BE2C (cell line): ENCODE results near the gene ULK4.

Source experiments
- DNase-seq: peaks from one replicate; pipeline ENCODE4 v3.0.0-alpha.2; 2020
- H3K27me3 ChIP-seq: fragments of 250-450 bp; sonication (Bioruptor Pico); 2 replicates; pipeline ENCODE4 v1.5.1; 2020; ENCODE audit warnings: mild to moderate bottlenecking
- H3K36me3 ChIP-seq: fragments of 250-450 bp; sonication (Bioruptor Pico); 2 replicates; pipeline ENCODE4 v1.5.1; 2020; ENCODE audit warnings: mild to moderate bottlenecking
- H3K4me1 ChIP-seq: fragments of 250-450 bp; sonication (Bioruptor Pico); 2 replicates; pipeline ENCODE4 v1.5.1; 2020
- H3K4me3 ChIP-seq: 2 replicates; pipeline ENCODE4 v1.5.1; 2011; ENCODE audit warnings: low read depth, low read length
- H3K9me3 ChIP-seq: fragments of 250-450 bp; sonication (Bioruptor Pico); 2 replicates; pipeline ENCODE4 v1.5.1; 2020
- CTCF ChIP-seq: IDR thresholded peaks from 2 replicates; pipeline ENCODE4 v1.5.1; 2012; ENCODE audit warnings: mild to moderate bottlenecking, low read depth, low read length

Gene ULK4

GRCh38 chr3:41431386-41431785, 530.5 kb downstream of the ULK4 start:
- Histone ChIP-seq H3K36me3 (no peaks in the 10 kb centered on the region), H3K4me1 (no peaks in the 10 kb centered on the region), H3K27me3 (no peaks in the 10 kb centered on the region), H3K9me3 (no peaks in the 10 kb centered on the region), H3K4me3 (no peak overlapping the region)
- no peak for TF ChIP-seq CTCF
- DNase-seq, result no peak

GRCh38 chr3:41430886-41431285, 531.0 kb downstream of the ULK4 start:
- H3K27me3 ChIP-seq, result no peaks in the 10 kb centered on the region
- TF ChIP-seq CTCF, result no peak
- no peaks in the 10 kb centered on the region for H3K36me3 ChIP-seq
- DNase-seq, result no peak
- no peak overlapping the region for H3K4me3 ChIP-seq
- no peaks in the 10 kb centered on the region for H3K9me3 ChIP-seq
- H3K4me1 ChIP-seq, result no peaks in the 10 kb centered on the region

DNA sequence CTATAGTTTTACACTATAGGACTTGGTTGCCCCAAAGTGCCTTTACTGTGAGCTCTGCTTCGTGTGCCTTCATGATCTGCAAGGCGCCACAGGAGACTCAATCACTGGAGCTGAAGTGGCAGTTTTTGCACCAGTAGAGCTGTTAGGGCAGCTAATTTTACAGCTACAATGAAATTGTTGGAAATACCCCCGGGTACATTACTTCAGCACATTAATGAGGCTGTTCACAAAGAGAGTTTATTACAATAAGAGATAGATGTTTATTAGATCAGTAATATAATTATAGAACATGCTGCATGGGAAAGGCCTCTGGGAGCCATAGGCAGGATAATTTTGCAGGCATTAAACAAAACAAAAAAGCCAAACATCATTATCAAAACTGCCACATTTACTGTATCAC, 531.5 kb downstream of the ULK4 start:
- no peaks in the 10 kb centered on the region for H3K36me3 ChIP-seq
- H3K4me3 ChIP-seq, result no peak overlapping the region
- H3K4me1 ChIP-seq, result no peaks in the 10 kb centered on the region
- no peak for DNase-seq
- H3K27me3 ChIP-seq, result no peaks in the 10 kb centered on the region
- no peak for TF ChIP-seq CTCF
- H3K9me3 ChIP-seq, result no peaks in the 10 kb centered on the region

DNA sequence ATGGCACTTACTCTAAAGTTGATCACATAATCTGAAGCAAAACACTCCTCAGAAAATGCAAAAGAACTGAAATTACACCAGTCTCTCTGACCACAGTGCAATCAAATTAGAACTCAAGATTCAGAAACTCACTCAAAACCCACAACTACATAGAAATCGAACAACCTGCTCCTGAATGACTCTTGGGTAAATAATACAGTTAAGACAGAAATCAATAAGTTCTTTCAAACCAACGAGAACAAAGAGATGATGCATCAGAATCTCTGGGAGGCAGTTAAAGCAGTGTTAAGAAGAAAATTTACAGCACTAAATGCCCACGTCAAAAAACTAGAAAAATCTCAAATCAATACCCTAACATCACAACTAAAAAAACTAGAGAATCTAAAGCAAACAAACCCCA, 535.4 kb downstream of the ULK4 start:
- no peak overlapping the region for H3K4me3 ChIP-seq
- no peaks in the 10 kb centered on the region for H3K36me3 ChIP-seq
- H3K27me3 ChIP-seq, result no peaks in the 10 kb centered on the region
- no peaks in the 10 kb centered on the region for H3K9me3 ChIP-seq
- no peak for DNase-seq
- no peaks in the 10 kb centered on the region for H3K4me1 ChIP-seq
- no peak for TF ChIP-seq CTCF

- H3K9me3 ChIP-seq, result no peaks in the 10 kb centered on the region
Measured at GRCh38 chr3:41424543-41425300, 537.2 kb downstream of the ULK4 start.

More at GRCh38 chr3:41424543-41425300, 537.2 kb downstream of the ULK4 start:
- Histone ChIP-seq H3K4me1 (no peaks in the 10 kb centered on the region), H3K36me3 (no peaks in the 10 kb centered on the region), H3K27me3 (no peaks in the 10 kb centered on the region), H3K4me3 (no peak overlapping the region)
- DNase-seq, result no peak
- no peak for TF ChIP-seq CTCF
